Tibial artery (tissue), 4 donors: Measurements from ENCODE around the gene CAPN1.

Experiments
- DNase-seq, 2 donors: peaks; one replicate each; pipeline ENCODE4 v3.0.0-alpha.2; 2019
- H3K27ac ChIP-seq, 2 donors: fragments of 200-600 bp; sonication (generic) in 1 of 2; 1 replicate in 1 of 2; 2 replicates in 1 of 2; pipeline ENCODE4 v1.5.1; 2018 to 2019; ENCODE audit warnings: mild to moderate bottlenecking in 1 of 2
- H3K27me3 ChIP-seq, 2 donors: fragments of 200-600 bp; sonication (generic) in 1 of 2; one replicate each; pipeline versions ENCODE4 v1.5.1 to v1.6.0; 2016 to 2019
- H3K36me3 ChIP-seq, 3 donors: fragments of 200-600 bp; sonication (generic) in 2 of 3; one replicate each; pipeline ENCODE4 v1.5.1; 2016 to 2019; ENCODE audit warnings: mild to moderate bottlenecking in 2 of 3
- H3K4me1 ChIP-seq, 4 donors: fragments of 200-600 bp; sonication (generic) in 2 of 4; 1 replicate in 3 of 4; 2 replicates in 1 of 4; pipeline ENCODE4 v1.5.1; 2016 to 2019
- H3K4me3 ChIP-seq, 2 donors: fragments of 200-600 bp; sonication (generic) in 1 of 2; 1 replicate in 1 of 2; 2 replicates in 1 of 2; pipeline ENCODE4 v1.5.1; 2018 to 2019; ENCODE audit warnings: mild to moderate bottlenecking in 2 of 2
- H3K9me3 ChIP-seq, 3 donors: fragments of 200-600 bp; sonication (generic) in 1 of 3; one replicate each; pipeline ENCODE4 v1.5.1; 2016 to 2019
- CTCF ChIP-seq, 2 experiments: fragments of 200-600 bp in 1 of 2; fragments of 450-650 bp in 1 of 2; IDR thresholded peaks; one replicate each; pipeline ENCODE4 v1.5.1; 2017 to 2019; ENCODE audit warnings: antibody characterized with exemption in 2 of 2, mild to moderate bottlenecking in 1 of 2, moderate library complexity in 1 of 2
- intact Hi-C: fragments of 100-400 bp; cut with DNase I; formaldehyde crosslinking; loops from one replicate; pipeline ENCODE4 v1.15.0; 2023; ENCODE audit warnings: low total_unique reads

CAPN1 gene

GRCh38 chr11:65181569-65182257 is at the start of gene CAPN1:
Gene CAPN1 (plus strand): TSS chr11:65181928. CDS start chr11:65182702, 774 bp downstream.
- peak within 1 kb of the TSS; percentile 88 to 98 for H3K27ac ChIP-seq
- no peaks in the 10 kb centered on the region for H3K9me3 ChIP-seq
- no peaks in the 10 kb centered on the region for H3K27me3 ChIP-seq
- peak within 1 kb of the TSS; percentile 85 to 91 for H3K4me3 ChIP-seq
- DNase-seq: peak; percentile 83 to 91
- intact Hi-C loops: loop anchor here (2.0 kb wide), 1 partner anchor 71 kb away; the partner anchor contains the start of gene TM7SF2
- TF ChIP-seq CTCF (IDR thresholded peaks at IDR 0.05): no peak
- H3K36me3 ChIP-seq: peaks cover 4 to 26% (median 12%) of the 10 kb centered on the region in 3 donors
- H3K4me1 ChIP-seq: peaks cover 0 to 37% (median 23%) of the 10 kb centered on the region in 4 donors

GRCh38 chr11:65132238-65132987 is 49.3 kb upstream of the CAPN1 start:
- intact Hi-C loops: no loop called here
- no peaks in the 10 kb centered on the region for H3K27me3 ChIP-seq
- DNase-seq: peak in 1 of 2 donors; percentile 56
- no peak for TF ChIP-seq CTCF (IDR thresholded peaks at IDR 0.05)
- peaks cover 5 to 30% (median 28%) of the 10 kb centered on the region in 4 donors for H3K4me1 ChIP-seq
- H3K4me3 ChIP-seq: peak overlapping the region in 1 of 2 donors; percentile 92
- H3K27ac ChIP-seq: no peak overlapping the region
- peaks cover 42 to 59% (median 55%) of the 10 kb centered on the region in 3 donors for H3K36me3 ChIP-seq
- H3K9me3 ChIP-seq: no peaks in the 10 kb centered on the region

- TF ChIP-seq CTCF (IDR thresholded peaks at IDR 0.05): no peak
- Histone ChIP-seq H3K27me3 (no peaks in the 10 kb centered on the region), H3K9me3 (no peaks in the 10 kb centered on the region), H3K4me1 (peaks cover 5 to 30% (median 28%) of the 10 kb centered on the region in 4 donors), H3K36me3 (peaks cover 34 to 51% (median 48%) of the 10 kb centered on the region in 3 donors), H3K4me3 (peak overlapping the region; percentile 76 to 92), H3K27ac (peak overlapping the region; percentile 96)
- intact Hi-C loops: no loop called here
- peak in 1 of 2 donors; percentile 64 for DNase-seq
Observed at GRCh38 chr11:65132988-65133700, 48.6 kb upstream of the CAPN1 start.

GRCh38 chr11:65133724-65134123 is 48.0 kb upstream of the CAPN1 start:
- TF ChIP-seq CTCF (IDR thresholded peaks at IDR 0.05): no peak
- Histone ChIP-seq H3K4me3 (peak overlapping the region; percentile 76 to 92), H3K27me3 (no peaks in the 10 kb centered on the region), H3K27ac (peak overlapping the region; percentile 96), H3K4me1 (peaks cover 5 to 30% (median 28%) of the 10 kb centered on the region in 4 donors), H3K36me3 (peaks cover 30 to 45% (median 42%) of the 10 kb centered on the region in 3 donors), H3K9me3 (no peaks in the 10 kb centered on the region)
- intact Hi-C loops: no loop called here
- DNase-seq: peak; percentile 75

GRCh38 chr11:65134240-65134951 is 47.3 kb upstream of the CAPN1 start, which contains the start of gene SYVN1:
Gene SYVN1 (minus strand): TSS chr11:65134519. CDS start chr11:65133601, 918 bp downstream.
- TF ChIP-seq CTCF (IDR thresholded peaks at IDR 0.05): no peak
- Histone ChIP-seq H3K9me3 (no peaks in the 10 kb centered on the region), H3K4me3 (peak within 1 kb of the TSS; percentile 76 to 92), H3K36me3 (peaks cover 23 to 39% (median 35%) of the 10 kb centered on the region in 3 donors), H3K27ac (peak within 1 kb of the TSS; percentile 96), H3K27me3 (no peaks in the 10 kb centered on the region), H3K4me1 (peaks cover 5 to 30% (median 28%) of the 10 kb centered on the region in 4 donors)
- intact Hi-C loops: no loop called here
- peak; percentile 90 to 95 for DNase-seq
